ENCODE results near the gene ANKMY1.
"Not testable (repeated sequence)": the region's sequence is repeated elsewhere in the genome, so short reads cannot be mapped to it uniquely, and the experiment has no call there.

ANKMY1 gene

DNA sequence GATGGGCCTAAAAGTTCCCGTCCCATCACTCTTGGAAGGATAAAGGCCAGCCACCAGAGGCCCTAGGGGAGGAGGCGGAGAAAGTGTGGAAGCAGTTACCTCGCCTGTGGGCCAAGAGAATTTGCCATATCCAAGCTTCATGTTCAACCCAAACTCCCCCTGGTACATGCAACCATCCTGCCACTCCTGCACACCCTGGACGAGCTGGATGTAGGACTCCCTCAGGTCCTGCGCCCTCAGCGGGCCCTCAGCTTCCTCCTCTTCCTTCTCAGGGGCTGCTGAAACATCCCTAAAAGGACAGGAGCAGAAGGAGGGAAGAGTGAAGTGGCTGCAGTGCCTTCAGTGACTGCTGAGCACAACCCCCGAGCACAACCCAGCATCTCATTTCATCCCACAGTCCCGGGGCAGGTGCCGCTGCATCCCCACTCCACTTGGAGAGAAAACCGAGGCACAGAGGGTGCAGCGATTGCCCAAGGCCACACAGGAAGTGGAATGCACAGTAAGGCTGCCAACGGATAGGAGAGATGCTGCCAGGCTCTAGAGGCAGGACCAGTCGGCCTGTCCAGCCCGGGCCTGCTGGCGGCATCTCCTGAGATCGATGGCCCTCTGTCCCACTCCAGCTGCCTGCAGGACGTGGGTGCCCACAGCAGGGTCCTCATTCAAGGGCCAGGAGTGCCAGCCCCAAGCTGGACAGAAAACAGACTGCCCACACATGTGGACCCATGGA, 2.9 kb downstream of the ANKMY1 start:
- no peak for DNase-seq (ENCODE audit: low spot score)

DNA sequence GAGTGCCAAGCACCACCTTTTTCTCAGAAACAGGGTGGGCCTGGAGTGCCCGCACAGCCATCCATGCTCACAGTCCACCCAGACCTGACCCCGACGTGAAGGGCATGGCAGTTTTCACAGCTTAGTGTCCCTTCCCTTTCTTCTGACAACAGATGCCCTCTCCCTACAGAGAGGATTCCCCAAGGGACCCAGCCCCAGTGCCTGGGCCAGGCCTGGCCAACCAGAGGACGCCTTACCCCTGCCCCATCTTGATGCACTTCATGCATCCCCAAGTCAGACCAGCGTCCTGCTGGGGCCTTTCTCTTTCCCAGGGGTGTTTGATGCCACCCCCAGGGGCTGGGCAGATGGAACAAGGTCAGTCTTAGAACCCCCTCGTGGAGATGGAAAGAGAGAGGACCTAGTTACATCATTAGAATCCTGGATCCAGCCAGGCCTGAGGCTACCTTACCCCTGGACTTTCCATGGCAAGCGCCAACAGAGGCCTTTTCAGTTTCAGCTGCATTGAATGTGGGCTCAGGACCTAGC, 3.8 kb downstream of the ANKMY1 start:
- DNase-seq (ENCODE audit: low spot score) = no peak

DNA sequence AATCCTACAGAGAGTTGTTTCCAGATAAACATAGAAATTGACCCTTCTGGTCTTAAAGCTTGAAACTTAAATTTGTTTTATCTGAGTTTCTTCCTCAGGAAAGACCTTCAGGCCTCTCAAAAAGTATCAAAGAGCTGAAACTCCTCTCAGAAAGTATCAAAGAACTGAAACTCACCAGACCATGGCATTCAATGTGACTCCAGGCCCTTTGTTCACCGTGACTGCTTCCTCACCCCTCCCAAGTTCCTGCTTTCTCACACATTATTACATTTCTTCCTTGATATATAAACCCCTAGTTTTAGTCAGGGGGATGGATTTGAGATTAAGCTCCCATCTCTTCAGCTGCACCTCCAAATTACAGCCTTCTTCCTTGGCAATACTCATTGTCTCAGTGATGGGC, 6.0 kb downstream of the ANKMY1 start:
- no peak for DNase-seq (ENCODE audit: low spot score)

DNA sequence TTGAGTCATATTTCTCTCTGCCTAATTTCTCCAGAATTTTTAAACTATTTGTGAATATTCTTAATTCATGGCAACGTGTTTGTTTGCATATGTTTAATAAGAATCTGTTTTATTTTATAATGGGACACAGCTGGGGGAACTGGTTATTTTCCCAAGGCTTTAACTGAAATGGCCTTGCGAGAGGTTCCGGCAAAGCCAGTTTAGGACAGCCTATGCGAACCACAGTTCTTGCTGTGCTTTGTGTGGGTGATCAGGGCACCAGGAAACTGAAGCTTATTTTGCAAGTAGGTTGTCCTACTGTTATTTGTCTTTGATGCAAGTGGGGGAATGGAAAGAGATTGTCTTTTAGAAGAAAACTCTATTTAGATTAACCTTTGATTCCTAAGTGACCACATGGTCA, 6.5 kb downstream of the ANKMY1 start:
- no peak for DNase-seq (ENCODE audit: low spot score)

DNA sequence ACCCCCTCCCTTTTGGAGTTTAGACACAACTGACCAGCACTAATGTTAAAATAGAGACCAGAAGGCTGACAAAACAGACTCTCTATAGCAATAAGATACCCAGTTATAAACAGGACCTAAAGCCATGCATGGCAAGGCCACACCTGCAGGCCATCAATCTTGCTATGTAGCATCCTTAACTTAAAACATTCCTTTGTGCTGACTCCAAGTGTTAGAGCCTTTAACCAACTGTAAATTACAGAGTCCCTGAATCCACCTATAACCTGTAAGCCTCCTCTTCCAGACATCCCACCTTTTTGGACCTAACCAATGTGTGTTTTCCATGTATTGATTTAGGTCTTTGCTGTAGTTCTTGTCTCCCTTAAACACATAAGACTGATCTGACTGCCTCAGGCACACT, 17.9 kb downstream of the ANKMY1 start:
- no peak for DNase-seq (ENCODE audit: low spot score)

DNA sequence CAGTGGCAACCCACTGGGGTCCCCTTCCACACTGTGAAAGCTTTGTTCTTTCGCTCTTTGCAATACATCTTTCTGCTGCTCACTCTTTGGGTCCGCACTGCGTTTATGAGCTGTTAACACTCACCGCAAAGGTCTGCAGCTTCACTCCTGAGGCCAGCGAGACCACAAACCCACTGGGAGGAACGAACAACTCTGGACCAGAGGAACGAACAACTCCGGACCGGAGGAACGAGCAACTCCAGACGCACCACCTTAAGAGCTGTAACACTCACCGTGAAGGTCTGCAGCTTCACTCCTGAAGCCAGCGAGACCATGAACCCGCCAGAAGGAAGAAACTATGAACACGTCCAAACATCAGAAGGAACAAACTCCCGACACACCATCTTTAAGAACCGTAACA, 18.7 kb downstream of the ANKMY1 start:
- DNase-seq (ENCODE audit: low spot score) = not testable (repeated sequence)

DNA sequence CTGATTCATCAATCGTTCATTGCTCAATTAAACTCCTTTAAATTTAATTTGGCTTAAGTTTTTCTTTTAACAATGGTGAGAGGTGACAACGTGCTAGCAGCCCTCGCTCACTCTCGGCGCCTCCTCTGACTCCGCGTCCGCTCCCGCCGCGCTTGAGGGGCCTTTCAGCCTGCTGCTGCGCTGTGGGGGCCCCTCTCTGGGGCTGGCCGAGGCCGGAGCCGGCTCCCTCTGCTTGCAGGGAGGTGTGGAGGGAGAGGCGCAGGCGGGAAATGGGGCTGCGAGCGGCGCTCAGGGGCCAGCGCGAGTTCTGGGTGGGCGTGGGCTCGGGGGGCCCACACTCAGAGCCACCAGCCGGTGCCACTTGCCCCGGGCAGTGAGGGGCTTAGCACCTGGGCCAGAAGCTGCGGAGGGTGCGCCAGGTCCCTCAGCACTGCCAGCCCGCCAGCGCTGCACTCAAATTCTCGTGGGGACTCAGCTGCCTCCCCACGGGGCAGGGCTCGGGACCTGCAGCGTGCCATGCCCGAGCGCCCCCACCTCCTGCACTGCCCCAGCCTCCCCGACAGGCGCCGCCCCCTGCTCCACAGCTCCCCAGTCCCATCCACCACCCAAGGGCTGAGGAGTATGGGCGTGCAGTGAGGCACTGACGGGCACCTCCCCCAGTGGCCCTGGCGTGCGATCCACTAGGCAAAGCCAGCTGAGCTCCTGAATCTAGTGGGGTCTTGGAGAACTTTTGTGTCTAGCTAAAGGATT, 19.6 kb downstream of the ANKMY1 start:
- no peak for DNase-seq (ENCODE audit: low spot score)

DNA sequence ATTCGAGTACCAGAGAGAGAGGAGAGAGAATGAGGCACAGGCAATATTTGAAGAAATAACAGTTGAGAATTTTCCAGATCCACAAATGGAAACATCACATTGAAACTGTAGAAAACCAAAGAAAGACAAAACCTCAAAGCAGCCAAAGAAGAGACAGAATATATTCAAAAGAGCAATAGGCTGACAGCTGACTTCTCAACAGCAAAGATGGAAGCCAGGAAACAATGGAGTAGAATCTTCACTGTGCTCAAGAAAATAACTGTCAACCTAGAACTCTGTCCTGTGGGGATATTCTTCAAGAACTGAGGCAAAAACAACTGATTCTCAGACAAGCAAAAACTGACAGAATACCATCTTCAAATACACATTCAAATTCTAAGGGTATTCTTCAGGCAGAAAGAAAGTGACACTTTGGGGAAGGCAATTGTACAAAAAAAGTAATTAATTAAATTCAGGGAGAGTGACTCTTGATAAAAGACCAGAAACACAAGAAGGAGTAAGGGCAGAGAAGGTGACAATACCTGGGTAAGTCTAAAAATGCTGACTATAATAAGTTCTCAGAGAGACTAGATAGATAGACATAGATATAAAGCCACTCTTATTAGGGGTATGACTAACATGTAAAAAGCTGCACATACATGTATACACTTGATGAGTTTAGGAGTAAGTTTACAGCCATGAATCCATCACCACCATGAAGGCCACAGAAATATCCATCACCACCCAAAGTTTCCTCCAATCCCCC, 25.6 kb downstream of the ANKMY1 start:
- DNase-seq (ENCODE audit: low spot score) = no peak

DNA sequence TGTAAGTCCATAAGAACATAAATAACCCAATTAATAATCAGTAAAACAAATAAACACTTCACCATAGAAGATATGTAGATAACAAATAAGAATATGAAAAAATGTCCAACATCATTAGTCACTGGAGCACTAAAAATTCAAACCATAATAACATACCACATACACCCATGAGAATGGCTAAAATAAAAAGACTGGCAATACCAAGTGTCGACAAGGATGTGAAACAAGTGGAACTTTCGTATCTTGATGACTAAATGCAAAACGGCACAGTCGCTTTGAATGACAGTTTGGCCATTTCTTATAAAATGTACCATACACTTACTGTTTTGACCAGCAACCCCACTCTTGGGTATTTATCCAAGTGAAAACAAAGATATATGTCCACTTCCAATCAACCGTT, 26.8 kb downstream of the ANKMY1 start:
- no peak for DNase-seq (ENCODE audit: low spot score)

DNA sequence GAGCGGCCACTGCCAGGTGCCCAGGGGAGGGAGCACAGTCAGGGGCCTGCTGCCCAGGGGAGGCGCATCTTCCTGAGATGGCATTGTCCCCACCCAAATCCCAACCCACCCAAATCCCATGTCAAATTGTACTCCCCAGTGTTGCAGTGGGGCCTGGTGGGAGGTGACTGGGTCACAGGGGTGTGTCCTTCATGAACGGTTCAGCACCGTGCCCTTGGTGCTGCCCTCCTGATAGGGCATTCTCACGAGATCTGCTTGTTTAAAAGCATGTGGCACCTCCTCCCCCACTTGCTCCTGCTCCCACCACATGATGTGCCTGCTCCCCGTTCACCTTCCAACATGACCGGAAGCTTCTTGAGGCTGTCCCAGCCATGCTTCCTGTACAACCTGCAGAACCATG, 27.6 kb downstream of the ANKMY1 start:
- no peak for DNase-seq (ENCODE audit: low spot score)

DNA sequence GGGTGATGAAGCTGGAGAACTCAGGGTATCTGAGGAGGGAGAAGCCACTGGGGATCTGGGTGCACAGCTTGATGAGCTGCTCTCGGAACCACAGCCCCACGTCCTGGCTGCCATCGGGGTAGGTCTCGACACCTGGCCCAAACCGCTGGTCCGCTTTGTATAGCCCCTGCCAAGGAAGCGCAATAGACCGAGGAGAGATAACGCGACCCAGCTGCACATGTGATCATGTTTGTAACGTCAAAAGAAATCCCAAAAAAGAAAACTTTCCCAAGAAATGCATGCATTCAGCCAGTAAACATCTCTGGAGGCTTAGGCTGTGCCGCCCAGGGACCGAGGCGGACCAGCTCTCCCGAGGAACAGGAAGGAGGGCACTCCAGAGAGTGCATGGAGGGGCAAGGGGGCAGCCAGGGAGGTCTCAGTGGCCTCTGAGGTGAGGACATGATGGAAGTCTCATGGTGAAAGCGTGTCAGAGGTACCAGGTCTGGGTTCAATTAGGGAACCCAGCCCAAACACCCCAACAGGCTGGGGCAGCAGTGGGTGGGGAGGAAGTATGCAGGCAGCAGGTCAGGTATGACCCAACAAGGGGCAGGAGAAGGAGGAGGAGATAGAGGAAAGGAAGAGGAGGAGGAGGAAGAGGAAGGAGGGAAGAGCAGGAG, 28.3 kb downstream of the ANKMY1 start:
- no peak for DNase-seq (ENCODE audit: low spot score)

DNA sequence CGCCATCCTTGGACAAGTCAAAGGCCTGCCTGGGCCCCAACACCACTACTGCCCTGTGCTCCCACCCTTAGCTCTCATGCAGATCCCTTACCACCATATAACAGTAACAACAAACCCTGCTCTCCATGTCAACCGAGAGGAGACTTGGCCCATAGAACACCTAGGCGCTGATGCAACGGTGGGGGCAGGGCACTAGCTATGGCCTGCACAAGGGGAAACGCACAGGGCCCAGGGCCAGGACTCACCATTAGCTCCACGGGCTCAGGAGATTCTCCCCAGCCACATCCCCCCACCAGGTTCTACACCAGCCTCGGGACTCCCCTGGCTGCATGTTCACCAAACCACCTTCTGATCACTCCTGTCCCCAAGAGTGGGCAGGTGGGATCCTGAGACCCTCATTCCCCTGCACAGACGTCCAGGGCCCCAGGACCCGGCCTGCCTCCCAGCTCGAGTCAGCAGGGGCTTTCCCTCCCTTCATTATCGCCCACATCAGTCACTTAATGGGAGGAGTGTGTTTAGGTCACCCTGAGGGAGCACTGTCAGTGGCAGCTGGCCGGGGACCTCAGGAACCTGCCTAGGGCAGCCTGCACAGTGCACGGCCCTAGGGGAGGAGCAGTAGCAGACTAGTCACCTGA, 29.3 kb downstream of the ANKMY1 start:
- no peak for DNase-seq (ENCODE audit: low spot score)

DNA sequence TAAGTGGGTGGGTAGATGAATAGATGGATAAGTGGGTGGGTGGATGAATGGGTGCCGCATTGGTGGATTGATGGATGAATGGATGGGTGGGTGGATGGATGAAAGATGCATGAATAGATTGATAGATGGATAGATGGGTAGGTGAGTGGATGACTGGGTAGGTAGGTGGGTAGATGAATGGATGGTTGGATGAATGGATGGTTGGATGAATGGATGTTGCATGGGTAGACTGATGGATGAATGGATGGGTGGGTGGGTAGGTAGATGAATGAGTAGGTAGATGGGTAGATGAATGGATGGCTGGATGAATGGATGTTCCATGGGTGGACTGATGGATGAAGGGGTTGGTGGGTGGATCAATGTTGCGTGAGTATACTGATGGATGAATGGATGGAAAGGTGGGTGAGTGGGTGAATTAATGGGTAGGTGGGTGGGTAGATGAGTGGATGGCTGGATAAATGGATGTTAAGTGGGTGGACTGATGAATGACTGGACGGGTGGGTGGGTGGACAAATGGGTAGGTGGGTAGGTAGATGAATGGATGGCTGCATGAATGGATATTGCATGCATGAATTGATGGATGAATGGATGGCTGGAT, 30.5 kb downstream of the ANKMY1 start:
- DNase-seq (ENCODE audit: low spot score) = no peak

DNA sequence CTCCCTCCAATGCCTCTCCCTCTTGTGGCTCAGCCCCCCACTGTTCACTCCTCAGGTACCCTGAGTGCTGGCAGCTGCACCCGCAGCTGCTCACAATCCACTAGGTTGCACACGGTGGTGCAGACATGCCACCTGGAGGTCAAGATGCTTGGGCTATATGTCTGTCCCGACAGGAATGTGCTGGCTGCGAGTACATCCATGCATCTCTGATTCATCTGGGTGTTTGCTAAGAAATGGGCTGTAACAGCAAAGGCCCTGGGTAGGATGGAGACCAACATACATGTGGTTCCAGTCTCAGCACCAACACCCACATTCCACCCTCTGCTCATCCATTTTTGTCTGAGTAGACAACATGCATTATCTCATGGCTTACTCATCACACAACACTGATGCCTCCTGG, 31.3 kb downstream of the ANKMY1 start:
- DNase-seq (ENCODE audit: low spot score) = no peak

DNA sequence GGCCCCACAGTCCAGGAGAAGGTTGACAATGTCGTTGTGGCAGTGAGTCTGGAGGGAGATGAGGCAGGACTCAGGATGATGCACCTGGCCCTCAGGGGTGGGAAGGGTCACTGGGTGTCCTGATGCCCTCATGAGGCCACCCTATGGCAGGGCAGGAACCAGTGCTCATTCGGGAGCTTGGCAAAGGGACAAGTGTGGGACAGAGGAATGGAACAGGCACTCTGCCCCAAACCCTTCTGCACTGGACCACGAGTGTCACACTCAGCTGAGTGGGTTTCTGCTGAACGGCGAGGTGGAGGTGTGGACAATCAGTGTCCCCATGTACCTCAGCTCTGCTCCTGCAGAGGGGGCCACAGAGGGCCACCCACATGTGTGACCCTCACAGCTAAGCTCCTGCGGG, 32.0 kb downstream of the ANKMY1 start:
- no peak for DNase-seq (ENCODE audit: low spot score)

DNA sequence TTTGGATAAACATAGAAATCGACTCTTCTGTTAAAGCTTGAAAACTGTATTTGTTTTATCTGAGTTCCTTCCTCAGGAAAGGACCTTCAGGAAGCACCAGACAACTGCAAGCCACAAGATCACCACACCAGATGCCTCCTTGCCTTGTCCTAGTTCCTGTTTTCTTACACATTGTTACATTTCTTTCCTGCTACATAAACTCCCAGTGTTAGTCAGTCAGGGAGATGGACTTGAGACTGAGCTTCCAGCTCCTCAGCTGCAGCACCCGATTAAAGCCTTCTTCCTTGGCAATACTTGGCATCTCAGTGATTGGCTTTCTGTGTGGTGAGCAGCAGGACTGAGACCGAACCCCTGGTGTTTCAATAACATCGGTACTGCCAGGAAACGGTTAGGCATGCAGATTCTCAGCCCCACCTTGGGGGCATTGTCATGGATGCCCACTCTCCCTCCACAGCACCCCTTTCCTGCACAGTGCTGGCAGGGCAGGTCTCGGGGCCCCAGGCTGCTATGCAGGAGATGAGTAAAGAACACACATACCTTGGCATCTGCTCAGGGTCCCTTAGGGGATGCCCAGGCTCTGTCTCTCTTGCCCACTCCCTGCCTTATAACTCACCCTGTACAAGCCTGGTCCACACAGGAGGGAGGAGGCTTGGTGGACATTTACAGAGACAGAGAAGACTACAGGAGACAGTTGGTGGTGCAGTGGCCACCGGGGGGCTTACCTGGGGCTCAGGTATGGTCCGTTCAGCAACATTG, 32.6 kb downstream of the ANKMY1 start:
- no peak for DNase-seq (ENCODE audit: low spot score)

DNA sequence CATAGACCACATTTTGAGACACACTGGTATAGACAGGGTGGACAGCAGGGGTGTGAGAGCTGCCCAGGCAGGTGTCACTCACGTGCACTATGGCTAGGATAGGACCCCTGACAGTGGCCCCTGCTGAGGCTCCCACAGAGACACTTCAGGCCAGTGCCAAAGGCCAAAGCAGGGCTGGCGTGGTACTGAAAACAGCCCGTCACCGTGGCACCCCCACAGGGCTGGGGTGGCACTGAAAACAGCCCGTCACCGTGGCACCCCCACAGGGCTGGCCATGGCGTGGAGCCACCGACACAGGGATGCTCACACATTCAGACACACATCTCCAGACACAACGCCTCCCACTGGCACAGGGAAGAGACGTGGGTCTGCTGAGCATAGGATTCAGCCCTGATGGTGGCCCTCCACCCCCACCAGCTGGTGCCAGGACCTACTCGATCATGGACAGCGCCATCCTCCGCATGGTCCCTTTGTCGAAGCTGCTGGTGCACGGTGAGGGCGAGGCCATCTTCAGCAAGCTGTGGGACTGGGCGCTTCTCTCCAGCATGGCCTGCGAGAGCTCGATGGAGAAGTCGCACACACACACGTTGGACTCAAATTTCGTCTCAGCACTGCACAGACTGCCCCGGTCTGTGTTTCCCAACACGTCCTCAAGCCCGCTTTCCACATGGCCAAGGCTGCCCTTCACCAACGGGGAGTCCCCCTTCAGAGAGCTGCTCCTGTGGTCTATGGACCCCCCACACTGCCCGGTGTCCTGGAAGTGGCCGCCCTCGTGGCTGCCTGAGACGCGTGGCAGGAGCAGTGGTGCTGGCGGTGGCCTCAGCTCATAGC, 34.1 kb downstream of the ANKMY1 start:
- no peak for DNase-seq (ENCODE audit: low spot score)

DNA sequence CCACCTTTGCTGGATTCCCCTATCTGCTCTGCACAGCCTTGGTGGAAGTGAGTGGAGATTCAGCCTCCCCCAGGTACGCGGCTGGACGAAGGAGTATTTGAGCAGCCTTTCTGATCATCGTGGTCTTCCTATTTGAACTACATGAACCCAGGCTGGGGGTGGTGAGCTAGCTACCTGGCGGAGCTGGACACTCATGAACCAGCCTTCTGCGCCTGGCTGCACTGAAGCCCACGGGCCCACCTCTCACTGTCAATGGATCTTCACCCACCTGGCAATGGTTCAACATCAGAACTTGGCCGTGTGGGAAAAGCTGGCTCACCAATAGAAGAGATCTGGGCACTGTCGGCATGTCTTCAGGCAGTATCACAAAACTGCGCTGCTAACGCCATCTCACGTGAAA, 35.4 kb downstream of the ANKMY1 start:
- DNase-seq (ENCODE audit: low spot score) = no peak

DNA sequence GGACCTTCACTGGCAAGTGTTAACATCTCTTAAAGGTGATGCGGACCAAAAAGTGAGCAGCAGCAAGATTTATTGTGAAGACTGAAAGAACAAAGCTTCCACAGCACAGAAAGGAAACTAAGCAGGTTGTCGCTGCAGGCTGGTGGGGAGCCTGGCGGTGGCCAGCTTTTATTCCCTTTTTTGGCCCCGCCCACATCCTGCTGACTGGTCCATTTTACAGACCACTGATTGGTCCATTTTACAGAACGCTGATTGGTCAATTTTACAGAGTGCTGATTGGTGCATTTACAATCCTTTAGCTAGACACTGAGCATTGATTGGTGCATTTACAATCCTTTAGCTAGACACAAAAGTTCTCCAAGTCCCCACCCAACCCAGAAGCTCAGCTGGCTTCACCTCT, 35.9 kb downstream of the ANKMY1 start:
- DNase-seq (ENCODE audit: low spot score) = not testable (repeated sequence)

DNA sequence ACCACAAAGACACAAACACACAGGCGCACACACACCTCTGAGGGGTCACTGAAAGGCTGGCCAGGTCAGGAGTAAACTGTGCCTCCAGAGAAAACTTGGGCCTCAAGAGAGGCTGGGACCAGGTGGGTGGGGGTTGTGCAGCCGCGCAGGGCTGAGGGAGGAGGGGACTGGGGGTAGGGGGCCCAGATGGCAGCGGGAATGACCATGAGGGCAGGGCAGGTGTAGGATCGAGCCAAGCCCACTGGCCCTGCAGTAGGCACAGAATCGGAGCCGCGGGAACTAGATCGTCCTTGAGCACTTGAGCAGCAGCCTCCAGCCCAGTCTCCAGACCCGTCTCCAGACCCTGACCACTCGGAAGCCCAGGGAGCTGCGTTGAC, 36.8 kb downstream of the ANKMY1 start:
- no peak for DNase-seq (ENCODE audit: low spot score)

Data from AG20443 (cell line).